Activated CD8-positive, alpha-beta T cell treated with anti-CD3 and anti-CD28 coated beads for 36 hours (primary cell): Measurements from ENCODE around the gene SLC2A13. TPM values are rescaled to one million over a fixed set of nuclear protein-coding genes. Genes with fewer than 3 reads are reported as not detected.
A peak's percentile ranks its signal among the peaks of the same experiment; 100 is the strongest.

Experiments used
- ATAC-seq: fragments of 200-7000 bp; cut with Tn5 transposase; one replicate; pipeline ENCODE4 v1.10.0; 2021; ENCODE audit warnings: mild to moderate bottlenecking, moderate library complexity
- CTCF ChIA-PET: fragments of 350-600 bp; sonication (Branson Sonifier 250); formaldehyde crosslinking; loops from one replicate; lab custom pipeline; 2021; ENCODE audit warnings: antibody characterized with exemption; lab: Charles Lee
- POLR2A ChIA-PET: fragments of 350-600 bp; sonication (Branson Sonifier 250); formaldehyde crosslinking; loops from one replicate; lab custom pipeline; 2021; ENCODE audit warnings: antibody characterized with exemption; lab: Charles Lee
- DNase-seq: peaks from one replicate; pipeline ENCODE4 v3.0.0-alpha.2; 2020
- H3K27ac Mint-ChIP-seq: one replicate; pipeline ENCODE4 v1.8.0; 2021; ENCODE audit warnings: mild to moderate bottlenecking, mixed read lengths
- H3K27me3 Mint-ChIP-seq: one replicate; pipeline ENCODE4 v1.8.0; 2021; ENCODE audit warnings: mixed read lengths
- H3K36me3 Mint-ChIP-seq: one replicate; pipeline ENCODE4 v1.8.0; 2021; ENCODE audit warnings: low read depth, mixed read lengths
- H3K4me1 Mint-ChIP-seq: one replicate; pipeline ENCODE4 v1.8.0; 2021; ENCODE audit warnings: low read depth, mixed read lengths
- H3K4me3 Mint-ChIP-seq: one replicate; pipeline ENCODE4 v1.8.0; 2021; ENCODE audit warnings: mild to moderate bottlenecking, moderate library complexity, mixed read lengths
- H3K9me3 Mint-ChIP-seq: one replicate; pipeline ENCODE4 v1.8.0; 2021; ENCODE audit warnings: mixed read lengths
- intact Hi-C: fragments of 100-400 bp; cut with micrococcal nuclease; formaldehyde crosslinking; loops from one replicate; pipeline ENCODE4 v1.10.0; 2022
- total RNA-seq, 2 experiments: library from RNA; stranded (reverse); gene quantifications; one replicate each; pipeline ENCODE4 v1.2.3, GENCODE V29; 2021
- TF ChIP-seq, protein P1 (sequence below): fragments of 200-600 bp; IDR thresholded peaks from one replicate; pipeline ENCODE4 v1.8.0; 2022; ENCODE audit warnings: antibody characterized with exemption, mild to moderate bottlenecking

The SLC2A13 gene
- total RNA-seq, 2 experiments from 2014 or later, result 9.0 to 9.3 TPM

- Mint-ChIP-seq H3K36me3 (peaks cover 5% of the 10 kb centered on the region), H3K27me3 (no peaks in the 10 kb centered on the region), H3K9me3 (peaks cover 7% of the 10 kb centered on the region), H3K27ac (no peak overlapping the region), H3K4me3 (no peak overlapping the region), H3K4me1 (no peaks in the 10 kb centered on the region)
- intact Hi-C loops, result no loop called here
- POLR2A ChIA-PET, result no interaction called here
- CTCF ChIA-PET, result interaction anchor here (1.2 to 1.4 kb wide), 2 partner anchors 8 to 20 kb away, joined by 3 read pairs; no protein-coding TSS in a partner anchor
- TF ChIP-seq, protein P1, sequence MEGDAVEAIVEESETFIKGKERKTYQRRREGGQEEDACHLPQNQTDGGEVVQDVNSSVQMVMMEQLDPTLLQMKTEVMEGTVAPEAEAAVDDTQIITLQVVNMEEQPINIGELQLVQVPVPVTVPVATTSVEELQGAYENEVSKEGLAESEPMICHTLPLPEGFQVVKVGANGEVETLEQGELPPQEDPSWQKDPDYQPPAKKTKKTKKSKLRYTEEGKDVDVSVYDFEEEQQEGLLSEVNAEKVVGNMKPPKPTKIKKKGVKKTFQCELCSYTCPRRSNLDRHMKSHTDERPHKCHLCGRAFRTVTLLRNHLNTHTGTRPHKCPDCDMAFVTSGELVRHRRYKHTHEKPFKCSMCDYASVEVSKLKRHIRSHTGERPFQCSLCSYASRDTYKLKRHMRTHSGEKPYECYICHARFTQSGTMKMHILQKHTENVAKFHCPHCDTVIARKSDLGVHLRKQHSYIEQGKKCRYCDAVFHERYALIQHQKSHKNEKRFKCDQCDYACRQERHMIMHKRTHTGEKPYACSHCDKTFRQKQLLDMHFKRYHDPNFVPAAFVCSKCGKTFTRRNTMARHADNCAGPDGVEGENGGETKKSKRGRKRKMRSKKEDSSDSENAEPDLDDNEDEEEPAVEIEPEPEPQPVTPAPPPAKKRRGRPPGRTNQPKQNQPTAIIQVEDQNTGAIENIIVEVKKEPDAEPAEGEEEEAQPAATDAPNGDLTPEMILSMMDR, result no peak
- DNase-seq, result no peak
- no peak for ATAC-seq
These were observed 369.5 kb downstream of the SLC2A13 start for GRCh38 chr12:39736406-39736805.

- no peak overlapping the region for H3K4me3 Mint-ChIP-seq
- ChIA-PET CTCF (no interaction called here), POLR2A (no interaction called here)
- DNase-seq (peak; percentile 11), ATAC-seq (no peak)
- intact Hi-C loops, result no loop called here
- TF ChIP-seq, protein P1, result no peak
- H3K27ac Mint-ChIP-seq, result no peak overlapping the region
- H3K36me3 Mint-ChIP-seq, result peaks cover 4% of the 10 kb centered on the region
- no peaks in the 10 kb centered on the region for H3K27me3 Mint-ChIP-seq
- H3K4me1 Mint-ChIP-seq, result peaks cover 3% of the 10 kb centered on the region
- H3K9me3 Mint-ChIP-seq, result no peaks in the 10 kb centered on the region
These were observed 382.1 kb downstream of the SLC2A13 start for GRCh38 chr12:39723831-39724230.

- no peaks in the 10 kb centered on the region for H3K27me3 Mint-ChIP-seq
- ChIA-PET POLR2A (no interaction called here), CTCF (interaction anchor here (0.9 to 1.5 kb wide), 2 partner anchors 67 to 268 kb away, joined by 3 to 4 read pairs; no protein-coding TSS in a partner anchor)
- H3K4me3 Mint-ChIP-seq, result no peak overlapping the region
- no peaks in the 10 kb centered on the region for H3K36me3 Mint-ChIP-seq
- no peaks in the 10 kb centered on the region for H3K9me3 Mint-ChIP-seq
- no peak for DNase-seq
- no peak overlapping the region for H3K27ac Mint-ChIP-seq
- TF ChIP-seq, protein P1, result no peak
- peaks cover 3% of the 10 kb centered on the region for H3K4me1 Mint-ChIP-seq
- intact Hi-C loops, result no loop called here
- ATAC-seq, result no peak
These were observed 383.4 kb downstream of the SLC2A13 start for GRCh38 chr12:39722504-39722903.

DNA sequence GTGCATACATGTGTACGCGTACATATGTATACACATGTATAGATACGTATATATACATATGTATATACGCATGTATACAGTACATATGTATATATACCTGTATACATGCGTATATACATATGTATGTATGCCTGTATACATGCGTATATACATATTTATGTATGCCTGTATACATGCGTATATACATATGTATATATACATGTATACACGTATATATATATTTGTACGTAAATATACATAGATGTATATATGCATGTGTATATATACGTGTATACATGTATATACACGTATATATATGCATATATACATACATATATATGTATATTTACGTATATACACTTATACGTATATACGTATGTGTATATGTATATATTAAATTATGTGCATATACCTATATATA is 392.3 kb downstream of the SLC2A13 start:
- CTCF ChIA-PET, result no interaction called here
- no peak overlapping the region for H3K27ac Mint-ChIP-seq
- H3K9me3 Mint-ChIP-seq, result no peaks in the 10 kb centered on the region
- H3K4me3 Mint-ChIP-seq, result no peak overlapping the region
- no peak for ATAC-seq
- no peaks in the 10 kb centered on the region for H3K36me3 Mint-ChIP-seq
- DNase-seq, result no peak
- no peaks in the 10 kb centered on the region for H3K4me1 Mint-ChIP-seq
- POLR2A ChIA-PET, result no interaction called here
- TF ChIP-seq, protein P1, result no peak
- H3K27me3 Mint-ChIP-seq, result no peaks in the 10 kb centered on the region
- intact Hi-C loops, result no loop called here

DNA sequence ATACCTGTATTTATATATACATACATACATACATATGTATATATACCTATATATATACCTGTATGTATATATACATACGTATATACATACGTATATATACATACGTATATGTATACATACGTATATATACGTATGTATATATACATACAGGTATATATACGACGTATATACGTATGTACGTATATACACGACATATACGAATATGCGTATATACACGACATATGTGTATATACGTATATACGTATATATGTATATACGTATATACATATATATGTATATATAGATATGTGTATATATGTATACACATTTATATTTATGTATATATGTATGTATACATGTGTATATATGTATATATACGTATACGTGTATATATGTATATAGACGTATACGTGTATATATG is 393.5 kb downstream of the SLC2A13 start:
- H3K27me3 Mint-ChIP-seq, result no peaks in the 10 kb centered on the region
- no peak overlapping the region for H3K4me3 Mint-ChIP-seq
- CTCF ChIA-PET, result no interaction called here
- H3K36me3 Mint-ChIP-seq, result no peaks in the 10 kb centered on the region
- POLR2A ChIA-PET, result no interaction called here
- H3K27ac Mint-ChIP-seq, result no peak overlapping the region
- H3K4me1 Mint-ChIP-seq, result no peaks in the 10 kb centered on the region
- peaks cover 2% of the 10 kb centered on the region for H3K9me3 Mint-ChIP-seq
- no peak for ATAC-seq
- TF ChIP-seq, protein P1, result no peak
- DNase-seq, result no peak
- intact Hi-C loops, result no loop called here

Other genes starting within 250 kb of the SLC2A13 start
- gene LRRK2, start 118.9 kb upstream of the SLC2A13 start, total RNA-seq, result under 1 TPM in 1 of 2 experiments, not detected in 1; 0.76 TPM